Stimulated activated CD4-positive, alpha-beta T cell treated with anti-CD3 and anti-CD28 coated beads, TNF-alpha, amount 100 ng/mL, for 48 hours (primary cell): Measurements from ENCODE around the gene RABL6.
"Not testable (repeated sequence)": the region's sequence is repeated elsewhere in the genome, so short reads cannot be mapped to it uniquely, and the experiment has no call there.

Experiments
- DNase-seq, 3 donors: peaks; one replicate each; pipeline ENCODE4 v3.0.0-alpha.2; 2020; ENCODE audit warnings: low read depth in 3 of 3

Gene RABL6

DNA sequence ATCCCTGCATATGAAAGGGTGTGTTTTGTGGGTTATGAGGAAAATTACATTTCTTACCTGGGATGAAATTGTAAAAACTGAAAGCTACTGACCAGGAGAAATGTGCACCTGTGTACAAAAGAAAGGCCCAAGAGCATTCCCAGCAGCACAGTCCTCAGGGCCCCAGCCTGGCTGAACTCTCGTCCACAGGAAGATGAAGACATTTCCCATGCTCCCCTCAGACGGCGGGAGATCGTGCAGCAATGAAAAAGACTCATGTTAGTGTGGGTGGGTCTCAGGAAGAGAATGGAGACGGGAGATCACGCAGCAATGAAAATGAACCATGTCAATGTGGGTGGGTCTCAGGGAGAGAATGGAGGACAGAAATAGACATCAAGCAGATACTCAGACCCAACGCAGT, 30.8 kb upstream of the RABL6 start:
- no peak for DNase-seq

DNA sequence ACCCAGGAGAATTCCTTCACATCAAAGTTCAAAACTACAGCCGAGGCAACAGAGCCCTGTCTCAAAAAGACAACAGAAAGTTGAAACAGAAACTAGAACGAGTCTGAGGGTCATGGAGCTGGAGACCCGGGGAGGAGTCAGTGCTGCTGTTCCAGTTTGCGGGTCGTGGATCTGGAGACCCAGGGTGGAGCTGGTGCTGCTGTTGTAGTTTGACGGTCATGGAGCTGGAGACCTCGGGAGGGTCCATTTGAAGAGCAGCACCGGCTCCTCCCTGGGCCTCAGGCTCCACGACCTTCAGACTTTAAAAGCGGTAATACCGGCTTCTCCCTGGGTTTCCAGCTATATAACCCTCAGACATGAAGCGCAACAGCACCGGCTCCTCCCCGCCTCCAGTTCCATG, 30.4 kb upstream of the RABL6 start:
- no peak for DNase-seq

DNA sequence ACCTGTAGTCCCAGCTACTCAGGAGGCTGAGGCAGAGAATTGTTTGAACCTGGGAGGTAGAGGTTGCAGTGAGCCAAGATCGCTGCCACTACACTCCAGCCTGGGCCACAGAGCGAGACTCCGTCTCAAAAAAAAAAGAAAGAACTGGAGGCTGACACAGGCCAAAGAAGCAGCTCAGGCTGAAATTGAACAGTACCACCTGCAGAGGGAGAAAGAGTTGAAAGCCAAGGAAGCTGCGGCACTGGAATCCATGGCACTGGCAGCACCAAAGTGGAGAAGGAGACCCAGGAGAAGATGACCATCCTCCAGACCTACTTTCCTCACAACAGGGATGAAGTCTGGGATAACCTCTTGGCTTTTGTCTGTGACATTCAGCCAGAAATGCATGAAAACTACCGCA, 27.9 kb upstream of the RABL6 start:
- DNase-seq, result no peak

DNA sequence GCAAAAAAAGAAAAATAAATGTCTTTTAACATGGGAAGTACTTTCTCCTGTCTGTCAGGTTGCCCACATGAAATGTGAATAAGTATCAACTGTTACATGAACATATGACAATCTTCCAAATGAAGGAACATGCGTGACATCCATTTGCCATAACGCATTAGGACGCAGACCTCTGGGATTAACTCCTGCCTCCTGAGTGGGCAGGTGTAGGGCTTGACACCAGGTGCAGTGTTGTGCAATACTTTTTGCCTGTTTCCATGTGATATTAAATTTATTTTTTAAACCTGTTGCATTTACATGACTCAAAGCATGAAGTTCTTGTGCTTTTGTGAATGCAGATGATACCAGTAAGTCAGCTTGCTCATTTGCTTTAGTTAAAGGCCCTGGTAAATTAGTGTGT, 25.3 kb upstream of the RABL6 start:
- DNase-seq, result no peak

DNA sequence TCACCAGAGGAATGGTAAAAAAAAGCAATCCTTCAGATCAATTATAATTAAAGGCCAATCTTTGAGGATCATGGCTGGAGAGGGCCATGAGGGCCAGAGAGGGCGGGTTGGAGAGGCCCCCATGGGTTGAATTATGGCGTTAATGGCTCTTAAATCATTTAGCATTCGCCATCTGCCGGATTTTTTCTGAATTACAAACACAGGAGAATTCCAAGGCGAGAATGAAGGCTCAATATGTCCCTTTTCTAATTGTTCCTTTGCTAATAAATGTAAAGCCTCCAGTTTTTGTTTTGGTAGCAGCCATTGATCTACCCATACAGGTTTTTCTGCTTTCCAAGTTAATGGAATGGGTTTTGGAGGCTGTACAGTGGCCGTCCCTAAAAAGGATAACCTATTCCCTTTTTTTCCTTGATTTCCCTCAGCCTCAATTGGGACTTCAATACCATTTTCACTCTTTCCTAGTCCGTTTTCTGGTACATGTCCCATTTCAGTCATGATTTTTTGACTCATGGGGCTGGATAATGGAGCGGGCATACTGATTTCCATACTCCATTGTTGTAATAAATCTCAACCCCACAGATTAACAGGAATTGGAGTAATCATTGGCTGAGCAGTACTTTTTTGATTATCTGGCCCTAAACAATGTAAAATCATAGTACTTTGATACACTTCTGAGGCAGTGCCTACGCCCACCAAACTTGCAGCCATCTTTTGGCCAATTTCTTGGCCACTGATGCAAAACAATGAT, 23.3 kb upstream of the RABL6 start:
- DNase-seq, result no peak

DNA sequence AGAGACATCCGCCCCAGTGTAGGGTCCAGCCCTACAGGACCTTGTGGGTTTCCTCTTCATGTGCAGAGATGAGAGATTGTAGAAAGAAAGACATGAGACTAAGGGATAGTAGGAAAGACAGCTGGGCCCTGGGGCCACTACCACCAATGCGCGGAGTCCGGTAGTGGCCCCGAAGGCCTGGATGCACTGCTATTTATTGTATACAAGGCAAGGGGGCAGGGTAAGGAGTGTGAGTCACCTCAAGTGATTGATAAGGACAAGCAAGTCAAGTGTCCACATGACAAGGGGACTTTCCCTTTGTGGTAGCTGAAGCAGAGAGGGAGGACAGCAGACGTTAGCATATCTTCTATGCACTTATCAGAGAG, 22.8 kb upstream of the RABL6 start:
- DNase-seq, result no peak

DNA sequence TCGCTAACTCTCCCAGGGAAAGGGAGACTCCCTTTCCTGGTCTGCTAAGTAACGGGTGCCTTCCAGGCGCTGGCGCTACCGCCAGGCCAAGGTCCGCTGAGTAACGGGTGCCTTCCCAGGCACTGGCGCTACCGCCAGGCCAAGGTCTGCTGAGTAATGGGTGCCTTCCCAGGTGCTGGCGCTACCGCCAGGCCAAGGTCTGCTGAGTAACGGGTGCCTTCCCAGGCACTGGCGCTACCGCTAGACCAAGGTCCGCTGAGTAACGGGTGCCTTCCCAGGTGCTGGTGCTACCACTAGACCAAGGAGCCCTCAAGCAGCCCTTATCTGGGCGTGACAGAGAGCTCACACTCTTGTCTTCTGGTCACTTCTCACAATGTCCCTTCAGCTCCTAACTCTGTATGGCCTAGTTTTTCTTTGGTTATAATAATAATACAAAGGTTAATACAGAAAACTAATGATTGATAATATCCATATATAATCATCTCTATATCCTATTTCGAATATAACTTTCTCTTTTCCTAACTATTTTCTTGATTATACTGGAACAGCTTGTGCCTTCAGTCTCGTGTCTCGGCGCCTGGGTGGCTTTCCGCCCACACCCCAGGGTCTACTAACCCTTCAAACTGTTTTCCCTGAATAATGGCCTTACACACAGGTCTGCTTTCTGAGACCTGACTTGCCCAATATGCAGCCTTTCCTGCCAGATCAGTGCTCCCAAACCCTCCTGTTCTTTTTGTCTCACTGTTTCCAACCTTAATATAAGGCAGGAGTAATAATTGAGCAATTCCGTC, 22.0 kb upstream of the RABL6 start:
- DNase-seq, result not testable (repeated sequence)

DNA sequence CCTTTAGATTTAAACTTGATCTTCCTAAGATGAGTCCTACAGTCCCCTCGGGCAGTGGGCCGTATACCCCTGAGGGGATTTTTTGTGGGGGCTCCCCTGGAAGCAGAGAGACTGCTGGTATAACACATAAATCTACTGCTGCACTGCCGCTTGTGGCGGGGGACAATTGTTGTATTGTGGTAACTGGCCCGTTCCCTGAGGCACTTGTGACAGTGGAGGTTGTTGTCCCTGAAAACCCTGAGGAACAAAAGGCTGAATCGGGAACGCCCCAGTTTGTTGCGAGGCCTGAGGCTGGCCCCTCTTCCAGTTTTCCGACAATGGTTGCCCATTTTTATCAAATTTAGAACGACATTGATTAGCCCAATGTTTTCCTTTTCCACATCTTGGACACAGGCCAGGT, 21.3 kb upstream of the RABL6 start:
- no peak for DNase-seq

DNA sequence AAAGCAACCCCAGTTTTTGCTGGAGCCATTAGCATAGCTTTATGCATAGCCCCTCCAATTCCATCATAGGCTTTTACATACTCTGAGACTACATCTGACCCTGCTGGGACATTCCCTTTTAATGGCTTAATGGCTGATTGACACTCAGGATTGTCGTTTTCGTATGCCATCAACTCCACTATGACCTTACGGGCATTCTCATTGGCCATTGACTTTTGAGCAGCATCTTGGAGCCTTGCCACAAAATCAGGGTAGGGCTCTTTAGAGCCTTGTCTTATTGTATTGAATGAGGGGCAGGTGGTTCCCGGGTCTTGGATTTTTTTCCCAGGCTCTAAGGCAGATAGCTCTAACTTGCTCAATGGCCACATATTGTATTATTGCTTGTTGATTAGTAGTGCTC, 20.8 kb upstream of the RABL6 start:
- not testable (repeated sequence) for DNase-seq

DNA sequence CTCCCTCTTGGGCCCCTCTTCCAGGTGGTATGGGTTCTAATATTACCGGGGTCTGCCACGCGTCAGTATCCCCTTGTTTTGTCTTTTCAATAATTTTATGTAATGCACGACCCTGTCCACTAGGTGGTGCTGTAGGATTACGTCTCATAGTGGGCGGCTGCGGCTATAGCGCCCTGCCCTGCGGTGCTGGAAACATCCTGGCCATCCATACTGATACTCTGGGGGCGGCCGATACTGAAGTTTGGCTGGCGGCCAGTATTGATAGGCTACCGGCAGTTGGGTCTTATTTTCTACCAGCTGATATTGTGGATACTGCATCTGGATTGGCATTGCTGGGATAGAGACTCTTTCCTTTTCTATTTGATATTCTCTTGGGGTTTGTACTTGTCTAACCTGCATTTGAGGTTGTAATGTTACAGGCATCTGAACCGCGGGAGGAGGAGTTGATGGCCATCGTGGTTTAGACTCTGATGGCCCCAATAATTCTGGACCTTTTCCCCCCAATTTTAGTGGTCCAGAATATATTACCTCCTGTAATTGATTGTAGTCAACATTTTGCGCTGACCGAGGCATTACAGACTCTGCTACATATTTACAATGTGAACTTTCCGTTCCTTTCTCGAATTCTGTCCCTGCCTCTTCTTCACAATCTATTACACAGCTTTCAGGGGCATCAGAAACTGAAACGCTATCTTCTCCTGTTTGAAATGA, 19.9 kb upstream of the RABL6 start:
- DNase-seq, result peak; percentile 53 to 65 (median 57)

DNA sequence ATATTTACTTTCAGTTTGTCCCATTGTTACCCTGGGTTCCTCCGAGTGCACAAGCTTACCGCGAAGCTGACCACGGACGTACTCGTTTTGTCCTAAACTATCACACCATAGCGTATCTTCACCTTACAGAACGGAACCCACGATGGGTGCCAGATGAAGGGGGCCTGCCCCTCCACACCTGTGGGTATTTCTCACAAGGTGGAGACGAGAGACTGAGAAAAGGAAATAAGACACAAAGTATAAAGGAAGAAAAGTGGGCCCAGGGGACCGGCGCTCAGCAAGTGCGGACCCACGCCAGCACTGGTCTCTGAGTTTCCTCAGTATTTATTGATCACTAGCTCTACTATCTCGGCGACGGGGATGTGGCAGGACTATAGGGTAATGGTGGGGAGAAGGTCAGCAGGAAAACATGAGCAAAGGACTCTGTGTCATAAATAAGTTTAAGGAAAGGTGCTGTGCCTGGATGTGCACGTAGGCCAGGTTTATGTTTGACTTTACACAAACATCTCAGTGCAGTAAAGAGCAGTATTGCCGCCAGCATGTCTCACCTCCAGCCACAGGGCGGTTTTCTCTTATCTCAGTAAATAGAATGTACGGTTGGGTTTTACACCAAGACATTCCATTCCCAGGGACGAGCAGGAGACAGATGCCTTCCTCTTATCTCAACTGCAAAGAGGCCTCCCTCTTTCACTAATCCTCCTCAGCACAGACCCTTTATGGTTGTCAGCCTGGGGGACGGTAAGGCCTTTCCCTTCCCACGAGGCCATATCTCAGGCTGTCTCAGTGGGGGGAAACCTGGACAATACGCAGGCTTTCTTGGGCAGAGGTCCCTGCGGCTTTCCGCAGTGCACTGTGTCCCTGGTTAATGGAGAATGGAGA, 18.9 kb upstream of the RABL6 start:
- not testable (repeated sequence) for DNase-seq

DNA sequence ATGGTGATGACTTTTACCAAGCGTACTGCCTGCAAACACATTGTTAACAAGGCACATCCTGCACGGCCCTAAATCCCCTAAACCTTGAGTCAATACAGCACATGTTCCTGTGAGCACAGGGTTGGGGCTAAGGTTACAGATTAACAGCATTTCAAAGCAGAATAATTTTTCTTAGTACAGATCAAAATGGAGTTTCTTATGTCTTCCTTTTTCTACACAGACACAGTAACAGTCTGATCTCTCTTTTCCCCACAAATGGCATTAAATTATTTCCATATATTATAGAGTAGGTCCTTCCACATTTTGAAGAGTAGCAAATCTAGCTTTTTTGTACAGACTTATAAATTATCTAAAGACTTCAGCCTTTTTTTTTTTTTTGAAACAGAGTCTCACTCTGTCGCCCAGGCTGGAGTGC, 18.2 kb upstream of the RABL6 start:
- no peak for DNase-seq

DNA sequence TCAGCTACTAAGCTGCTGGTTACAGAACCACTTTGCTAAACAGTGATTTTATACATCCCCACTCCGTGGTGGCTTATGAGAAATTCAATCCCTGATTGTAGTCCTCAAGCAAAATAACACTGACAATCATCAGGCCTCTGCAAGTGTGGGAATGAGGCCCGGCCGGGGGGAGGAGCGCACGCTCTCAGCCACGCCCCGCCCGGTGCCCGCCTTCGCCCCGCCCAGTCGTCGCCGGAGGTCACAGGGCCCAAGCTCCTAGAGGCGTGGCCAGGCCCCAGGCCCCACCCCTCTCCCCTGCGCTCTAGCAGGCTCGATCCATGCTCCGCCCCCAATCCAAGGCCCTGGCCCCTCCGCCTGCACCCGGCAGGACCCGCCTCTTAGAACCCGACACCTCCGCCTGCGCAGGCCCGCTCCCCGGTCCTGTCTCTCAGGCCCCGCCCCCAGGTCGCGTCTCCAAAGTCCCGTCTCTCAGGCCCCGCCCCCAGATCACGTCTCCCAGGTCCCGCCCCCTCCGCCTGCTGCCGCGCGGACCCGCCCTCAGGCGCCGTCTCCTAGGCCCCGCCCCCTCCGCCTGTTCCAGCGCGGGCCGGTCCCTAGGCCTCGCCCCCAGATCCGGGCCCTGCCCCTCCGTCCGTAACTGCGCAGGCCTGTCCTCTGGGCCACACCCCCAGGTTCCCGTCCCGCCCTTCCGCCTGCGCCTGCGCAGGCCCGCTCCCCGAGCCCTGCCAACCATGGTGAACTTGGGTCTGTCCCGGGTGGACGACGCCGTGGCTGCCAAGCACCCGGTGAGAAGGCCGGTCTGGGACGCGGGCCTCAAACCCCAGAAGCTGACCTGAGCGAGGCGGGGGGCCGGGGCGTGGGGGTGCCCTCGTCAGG, 16.9 kb upstream of the RABL6 start, which contains the start of gene TMEM141:
TSS of gene TMEM141 (plus strand) at position 705 of the 876 bp plus-strand sequence. CDS start at position 732, 27 bp downstream.
- DNase-seq, result peak; percentile 100

DNA sequence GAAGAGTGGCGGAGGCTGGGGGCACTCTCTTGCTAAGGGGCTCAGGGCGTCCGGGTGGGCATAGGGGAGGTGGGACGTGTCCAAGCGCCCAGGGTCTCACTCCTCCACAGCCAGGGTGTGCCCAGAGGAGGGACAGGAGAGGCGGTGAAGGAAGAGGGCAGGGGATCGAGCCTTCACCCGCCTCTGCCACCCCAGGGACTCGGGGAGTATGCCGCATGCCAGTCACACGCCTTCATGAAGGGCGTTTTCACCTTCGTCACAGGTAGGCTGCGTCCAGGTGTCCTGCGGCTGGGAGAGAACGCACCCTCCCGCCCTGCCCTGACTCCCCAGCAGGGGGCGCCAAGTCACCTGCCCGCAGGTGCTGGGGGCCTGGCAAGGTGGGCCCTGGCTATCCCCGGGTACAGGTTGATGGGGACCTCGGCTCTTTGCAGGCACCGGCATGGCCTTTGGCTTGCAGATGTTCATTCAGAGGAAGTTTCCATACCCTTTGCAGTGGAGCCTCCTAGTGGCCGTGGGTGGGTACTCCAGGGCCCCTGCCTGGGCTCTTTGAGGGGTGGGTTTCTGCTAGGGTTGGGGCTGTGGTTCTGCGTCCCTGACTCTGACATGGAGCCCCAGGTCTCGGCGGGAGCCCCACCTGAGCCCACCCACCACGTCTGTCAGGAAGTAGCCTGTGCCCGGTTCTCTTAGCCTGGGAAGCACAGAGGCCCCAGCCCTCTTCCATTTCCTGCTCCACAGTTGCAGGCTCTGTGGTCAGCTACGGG, 16.1 kb upstream of the RABL6 start:
- peak; percentile 35 to 62 (median 57) for DNase-seq

DNA sequence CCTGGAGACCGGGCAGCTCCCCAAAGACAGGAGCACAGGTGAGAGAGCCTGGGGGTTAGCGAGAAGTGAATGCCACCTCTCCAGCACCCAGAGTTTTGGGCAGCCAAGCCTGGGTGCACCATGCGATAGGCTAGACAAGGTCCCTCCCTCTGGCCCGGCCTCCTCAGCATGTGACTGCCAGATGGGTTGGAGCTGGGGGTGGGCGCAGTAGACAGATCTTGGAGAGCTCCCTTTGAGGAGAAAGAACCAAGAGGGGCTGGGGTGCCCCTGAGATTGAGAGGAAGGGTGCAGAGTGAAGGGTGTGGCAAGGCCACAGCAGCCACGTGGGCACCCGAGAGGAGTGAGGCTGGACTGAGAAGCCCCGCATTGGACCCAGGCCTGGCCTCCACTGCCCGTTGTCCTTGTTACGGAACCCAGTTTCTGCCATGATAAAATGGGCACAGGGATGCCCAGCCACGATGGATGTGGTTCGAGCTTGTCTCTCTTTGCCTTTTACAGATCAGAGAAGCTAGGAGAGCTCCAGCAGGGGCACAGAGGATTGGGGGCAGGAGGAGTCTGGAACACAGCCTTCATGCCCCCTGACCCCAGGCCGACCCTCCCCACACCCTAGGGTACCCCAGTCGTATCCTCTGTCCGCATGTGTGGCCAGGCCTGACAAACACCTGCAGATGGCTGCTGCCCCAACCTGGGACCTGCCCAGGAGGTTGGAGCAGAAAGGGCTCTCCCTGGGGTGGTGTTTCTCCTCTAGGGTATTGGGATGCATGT, 15.2 kb upstream of the RABL6 start:
- no peak for DNase-seq

DNA sequence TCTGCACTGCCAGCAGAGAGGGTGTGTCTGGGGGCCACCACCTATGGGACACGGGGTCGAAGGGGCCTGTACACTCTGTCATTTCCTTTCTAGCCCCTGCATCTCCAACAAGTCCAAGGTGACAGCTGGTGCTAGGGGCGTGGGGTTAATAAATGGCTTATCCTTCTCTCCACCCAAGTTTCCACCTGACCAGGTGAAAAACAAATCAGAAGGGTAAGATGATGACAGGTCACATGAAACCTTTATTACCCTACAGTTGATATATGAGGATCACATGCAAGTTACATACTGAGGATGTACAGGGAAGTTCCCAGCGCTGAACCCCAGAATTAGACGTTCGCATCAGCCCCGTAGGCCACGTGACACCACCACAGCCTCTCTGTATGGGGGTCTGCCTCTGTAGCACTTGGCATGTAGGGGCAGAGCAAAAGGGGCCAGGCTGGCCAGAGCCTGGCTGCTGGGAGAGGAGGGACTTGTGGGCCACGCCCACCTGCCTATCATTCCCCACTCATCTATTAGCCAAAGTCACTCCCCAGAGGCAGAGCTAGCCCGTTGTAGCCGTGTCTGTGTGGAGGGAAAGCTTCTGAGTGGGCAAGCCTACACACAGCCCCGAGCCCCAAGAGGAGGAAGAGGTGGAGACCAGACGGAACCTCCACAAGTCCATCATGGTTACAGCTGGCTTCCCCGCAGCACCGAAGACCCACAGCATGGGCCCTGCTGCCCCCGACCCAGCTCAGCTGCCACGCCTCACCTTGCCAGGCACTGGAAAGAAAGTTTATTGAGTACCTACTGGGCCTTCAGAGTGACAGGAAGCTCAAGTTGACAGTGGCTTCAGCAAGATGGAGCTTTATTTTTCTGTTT, 14.4 kb upstream of the RABL6 start:
- no peak for DNase-seq

DNA sequence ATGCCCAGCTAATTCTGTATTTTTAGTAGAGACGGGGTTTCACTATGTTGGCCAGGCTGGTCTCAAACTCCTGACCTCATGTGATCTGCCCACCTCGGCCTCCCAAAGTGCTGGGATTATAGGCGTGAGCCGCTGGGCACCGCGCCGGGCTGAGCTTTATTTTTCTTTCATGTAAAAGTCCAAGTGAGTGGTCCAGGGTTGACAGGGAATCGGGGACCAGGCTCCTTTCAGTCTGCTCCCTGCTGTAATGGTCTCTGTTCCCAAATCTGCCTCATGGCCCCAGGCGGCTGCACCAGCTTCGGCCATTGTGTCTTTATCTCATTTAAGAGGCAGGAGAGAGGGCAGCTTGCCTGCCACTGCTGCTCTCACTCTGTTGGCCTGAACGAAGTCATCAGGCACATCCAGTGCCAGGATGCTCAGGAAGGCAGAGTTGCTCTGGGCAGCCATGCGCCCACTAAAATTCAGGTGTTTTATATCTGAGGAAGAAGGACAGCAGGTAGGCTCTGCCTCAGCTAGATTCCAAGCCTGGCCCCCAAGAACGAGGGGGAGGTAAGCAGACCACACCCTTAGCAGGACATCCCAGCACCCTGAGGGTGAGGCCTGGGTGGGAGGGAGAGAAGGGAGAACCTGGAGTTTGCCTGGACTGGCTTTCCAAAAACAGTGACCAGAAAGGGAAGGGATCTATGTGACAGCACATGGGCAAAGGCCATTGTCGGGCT, 13.3 kb upstream of the RABL6 start:
- DNase-seq, result no peak

DNA sequence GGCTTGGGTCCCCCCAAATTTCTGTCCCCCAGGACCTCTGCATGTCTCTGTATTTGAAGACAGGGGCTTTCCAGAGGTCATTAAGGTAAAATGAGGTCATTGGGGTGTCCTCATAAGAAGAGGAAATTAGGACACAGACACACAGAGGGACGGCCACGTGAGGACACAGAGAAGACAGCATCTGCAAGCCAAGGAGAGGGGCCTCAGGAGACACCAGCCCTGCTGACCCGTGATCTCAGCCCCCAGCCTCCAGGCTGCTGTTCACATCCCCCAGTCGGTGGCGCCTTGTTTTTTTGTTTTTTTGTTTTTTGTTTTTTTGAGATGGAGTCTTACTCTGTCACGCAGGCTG, 12.8 kb upstream of the RABL6 start:
- no peak for DNase-seq
